Epithelial cell of esophagus (primary cell): Measurements from ENCODE around the gene AHCY.
"Not testable (repeated sequence)": the region's sequence is repeated elsewhere in the genome, so short reads cannot be mapped to it uniquely, and the experiment has no call there.

Experiments used
- DNase-seq: peaks from one replicate; pipeline ENCODE4 v3.0.0; 2010; ENCODE audit warnings: low read depth
- H3K4me3 ChIP-seq: 2 replicates; pipeline ENCODE4 v1.5.1; 2011; ENCODE audit warnings: mild to moderate bottlenecking, low read length, control low read depth
- CTCF ChIP-seq: IDR thresholded peaks from 2 replicates; pipeline ENCODE4 v1.5.1; 2011; ENCODE audit warnings: low read depth, mild to moderate bottlenecking, low read length, control low read depth, inconsistent platforms; ENCODE audit not compliant: insufficient read depth; ENCODE audit errors: missing control alignments

AHCY gene

GRCh38 chr20:34249291-34249690 lies 53.9 kb downstream of the AHCY start:
- DNase-seq: no peak
- no peak overlapping the region for H3K4me3 ChIP-seq
- TF ChIP-seq CTCF: no peak

GRCh38 chr20:34246126-34246626 lies 57.0 kb downstream of the AHCY start:
- no peak for TF ChIP-seq CTCF
- H3K4me3 ChIP-seq: no peak overlapping the region
- no peak for DNase-seq

- no peak for DNase-seq
- TF ChIP-seq CTCF: no peak
- no peak overlapping the region for H3K4me3 ChIP-seq
These were observed 59.8 kb downstream of the AHCY start for GRCh38 chr20:34243377-34243776.

- TF ChIP-seq CTCF: no peak
- H3K4me3 ChIP-seq: no peak overlapping the region
- DNase-seq: no peak
These were observed 60.3 kb downstream of the AHCY start for GRCh38 chr20:34242879-34243278.

- not testable (repeated sequence) for DNase-seq, H3K4me3 ChIP-seq
These were observed 61.1 kb downstream of the AHCY start for GRCh38 chr20:34242015-34242414.

- no peak for TF ChIP-seq CTCF
- no peak within 1 kb of the TSS for H3K4me3 ChIP-seq
- no peak for DNase-seq
These were observed 62.2 kb downstream of the AHCY start, which contains the start of gene ASIP for GRCh38 chr20:34240693-34241615. TSS of gene ASIP (plus strand) at chr20:34241423. CDS start at chr20:34260375, 18,952 bp downstream.

GRCh38 chr20:34240121-34240520 lies 63.0 kb downstream of the AHCY start:
- TF ChIP-seq CTCF: no peak

More at GRCh38 chr20:34240121-34240520, 63.0 kb downstream of the AHCY start:
- no peak overlapping the region for H3K4me3 ChIP-seq
- DNase-seq: no peak
